Measurements from ENCODE around the gene DISC1.

DNA sequence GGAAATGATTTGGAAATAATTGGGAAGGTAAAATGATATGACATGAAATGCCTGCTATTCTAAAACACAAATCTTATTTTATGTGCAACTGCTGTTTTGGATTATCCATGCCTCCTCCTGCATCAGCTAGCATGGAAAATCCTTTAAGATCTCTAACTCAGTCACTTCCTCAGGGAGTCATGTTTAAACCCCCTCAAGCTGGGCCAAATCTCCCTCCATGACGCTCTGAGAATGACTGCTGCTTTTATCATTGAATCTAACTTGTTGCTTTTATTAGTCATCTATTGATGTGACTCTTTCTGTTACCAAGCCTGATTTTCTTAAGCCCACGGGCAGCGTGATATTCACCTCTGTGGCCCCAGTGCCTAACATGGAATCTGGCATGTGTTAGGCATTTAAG lies 324.8 kb downstream of the DISC1 start:
- TF ChIP-seq EZH2 (IDR thresholded peaks at IDR 0.05; ENCODE audit: borderline replicate concordance, low read length) = no peak
- TF ChIP-seq CTCF (IDR thresholded peaks at IDR 0.05; ENCODE audit: low read length) = no peak

Measured in OCI-LY1 (cell line).